Measurements from ENCODE around the gene VTI1A.

GRCh38 chr10:112848228-112848627 lies 401.2 kb downstream of the VTI1A start:
- TF ChIP-seq ATF7 (IDR thresholded peaks at IDR 0.05) (no peak), ETV6 (IDR thresholded peaks at IDR 0.05; ENCODE audit: borderline replicate concordance in 1 of 2, low read depth in 2 of 2, low read length in 1 of 2) (no peak), ETV6 (CRISPR knock-in tag; IDR thresholded peaks at IDR 0.05; ENCODE audit: borderline replicate concordance) (no peak), HDAC8 (tag; IDR thresholded peaks at IDR 0.05) (no peak), ZNF124 (CRISPR knock-in tag; IDR thresholded peaks at IDR 0.05) (no peak), CBX5 (IDR thresholded peaks at IDR 0.05; ENCODE audit: borderline replicate concordance, low read depth) (no peak)

Data from K562 (cell line).